CD4-positive, alpha-beta T cell treated with Interleukin-10 for 1 hour (primary cell): ENCODE data around the gene NAALADL2.
"Not testable (repeated sequence)": the region's sequence is repeated elsewhere in the genome, so short reads cannot be mapped to it uniquely, and the experiment has no call there.

Source experiments
- DNase-seq: peaks from one replicate; pipeline ENCODE4 v3.0.0-alpha.2; 2020

Gene NAALADL2

GRCh38 chr3:175526609-175527280 lies 667.6 kb downstream of the NAALADL2 start:
- no peak for DNase-seq

- DNase-seq = not testable (repeated sequence)
Observed at GRCh38 chr3:175528693-175529092, 669.6 kb downstream of the NAALADL2 start.

- no peak for DNase-seq
Observed at GRCh38 chr3:175535351-175535750, 676.2 kb downstream of the NAALADL2 start.

- no peak for DNase-seq
Observed at GRCh38 chr3:175546115-175546514, 687.0 kb downstream of the NAALADL2 start.

- DNase-seq = no peak
Observed at GRCh38 chr3:175552929-175553328, 693.8 kb downstream of the NAALADL2 start.

GRCh38 chr3:175554801-175555200 lies 695.7 kb downstream of the NAALADL2 start:
- DNase-seq = no peak

GRCh38 chr3:175558261-175558660 lies 699.1 kb downstream of the NAALADL2 start:
- no peak for DNase-seq

- DNase-seq = no peak
Observed at GRCh38 chr3:175564363-175564762, 705.2 kb downstream of the NAALADL2 start.

- DNase-seq = no peak
Observed at GRCh38 chr3:175571096-175571495, 712.0 kb downstream of the NAALADL2 start.

- DNase-seq = no peak
Observed at GRCh38 chr3:175573226-175573625, 714.1 kb downstream of the NAALADL2 start.

GRCh38 chr3:175580318-175580717 lies 721.2 kb downstream of the NAALADL2 start:
- DNase-seq = no peak

- no peak for DNase-seq
Observed at GRCh38 chr3:175585898-175586297, 726.8 kb downstream of the NAALADL2 start.

GRCh38 chr3:175590745-175591144 lies 731.6 kb downstream of the NAALADL2 start:
- no peak for DNase-seq

GRCh38 chr3:175591375-175591774 lies 732.2 kb downstream of the NAALADL2 start:
- no peak for DNase-seq

GRCh38 chr3:175593331-175593730 lies 734.2 kb downstream of the NAALADL2 start:
- DNase-seq = no peak

- no peak for DNase-seq
Observed at GRCh38 chr3:175598740-175599139, 739.6 kb downstream of the NAALADL2 start.

GRCh38 chr3:175601521-175601920 lies 742.4 kb downstream of the NAALADL2 start:
- no peak for DNase-seq

- no peak for DNase-seq
Observed at GRCh38 chr3:175605851-175606250, 746.7 kb downstream of the NAALADL2 start.

GRCh38 chr3:175606650-175607318 lies 747.6 kb downstream of the NAALADL2 start:
- DNase-seq = no peak

GRCh38 chr3:175608356-175608755 lies 749.2 kb downstream of the NAALADL2 start:
- no peak for DNase-seq

GRCh38 chr3:175608911-175609310 lies 749.8 kb downstream of the NAALADL2 start:
- DNase-seq = no peak

- DNase-seq = no peak
Observed at GRCh38 chr3:175612487-175613196, 753.5 kb downstream of the NAALADL2 start.

- DNase-seq = not testable (repeated sequence)
Observed at GRCh38 chr3:175614107-175614506, 755.0 kb downstream of the NAALADL2 start.

- no peak for DNase-seq
Observed at GRCh38 chr3:175617247-175617646, 758.1 kb downstream of the NAALADL2 start.
